SW480 (cell line): ENCODE data around the gene MACO1.
"Not testable (repeated sequence)": the region's sequence is repeated elsewhere in the genome, so short reads cannot be mapped to it uniquely, and the experiment has no call there.

Source experiments
- DNase-seq: peaks from one replicate; pipeline ENCODE4 v3.0.0-alpha.2; 2016; ENCODE audit warnings: low spot score

MACO1 gene

GRCh38 chr1:25458541-25459298 lies 28.0 kb downstream of the MACO1 start:
- DNase-seq, result no peak

DNA sequence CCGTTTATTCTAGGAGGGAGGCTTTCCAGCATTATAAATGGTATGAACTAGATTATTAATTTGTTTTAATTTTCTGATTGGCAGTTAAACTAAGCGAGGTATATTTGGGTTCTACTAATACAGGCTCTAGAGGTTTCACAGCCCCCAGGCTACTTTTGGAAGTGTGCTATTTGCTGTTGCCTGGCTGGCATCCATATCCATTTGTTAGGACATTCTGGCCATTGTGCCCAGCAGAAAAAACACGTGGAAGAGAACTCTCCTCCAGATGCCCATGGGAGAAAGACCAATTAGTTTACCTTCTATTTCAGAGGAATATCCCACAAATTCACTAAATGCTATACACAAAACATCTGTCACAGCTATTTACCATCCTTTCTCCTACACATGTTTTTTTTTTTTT lies 29.3 kb downstream of the MACO1 start:
- DNase-seq, result no peak

DNA sequence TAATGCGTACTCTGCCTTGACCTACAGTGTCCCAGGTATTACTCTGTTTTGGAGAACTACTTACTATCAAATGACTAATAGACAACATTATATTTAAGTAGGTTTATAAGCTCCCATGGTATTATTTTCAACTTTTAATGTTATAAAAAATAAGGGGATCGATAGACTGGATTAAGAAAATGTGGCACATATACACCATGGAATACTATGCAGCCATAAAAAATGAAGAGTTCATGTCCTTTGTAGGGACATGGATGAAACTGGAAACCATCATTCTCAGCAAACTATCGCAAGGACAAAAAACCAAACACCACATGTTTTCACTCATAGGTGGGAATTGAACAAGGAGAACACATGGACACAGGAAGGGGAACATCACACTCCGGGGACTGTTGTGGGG lies 30.1 kb downstream of the MACO1 start:
- DNase-seq, result not testable (repeated sequence)

- DNase-seq, result no peak
Observed at GRCh38 chr1:25461849-25462248, 31.2 kb downstream of the MACO1 start.

DNA sequence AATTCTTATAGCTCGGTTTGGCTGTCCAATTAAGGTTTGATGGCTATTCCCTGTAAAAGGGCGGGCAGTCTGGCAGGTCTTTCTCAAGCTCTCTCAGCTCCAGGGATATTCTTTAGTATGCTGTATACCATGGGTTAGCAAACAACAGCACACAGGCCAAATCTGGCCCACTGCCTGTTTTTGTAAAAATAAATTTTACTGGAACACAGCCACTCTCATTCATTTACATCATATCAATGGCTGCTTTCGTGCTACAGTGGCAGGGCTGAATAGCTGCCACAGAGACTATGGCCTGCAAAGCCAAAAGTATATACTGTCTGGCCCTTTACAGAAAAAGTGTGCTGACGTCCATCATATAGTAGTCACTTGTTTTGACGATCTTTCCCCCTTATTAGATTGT lies 32.0 kb downstream of the MACO1 start:
- DNase-seq, result no peak

GRCh38 chr1:25467193-25467592 lies 36.5 kb downstream of the MACO1 start:
- no peak for DNase-seq

GRCh38 chr1:25467616-25468015 lies 36.9 kb downstream of the MACO1 start:
- DNase-seq, result no peak

- DNase-seq, result no peak
Observed at GRCh38 chr1:25468033-25468432, 37.3 kb downstream of the MACO1 start.

DNA sequence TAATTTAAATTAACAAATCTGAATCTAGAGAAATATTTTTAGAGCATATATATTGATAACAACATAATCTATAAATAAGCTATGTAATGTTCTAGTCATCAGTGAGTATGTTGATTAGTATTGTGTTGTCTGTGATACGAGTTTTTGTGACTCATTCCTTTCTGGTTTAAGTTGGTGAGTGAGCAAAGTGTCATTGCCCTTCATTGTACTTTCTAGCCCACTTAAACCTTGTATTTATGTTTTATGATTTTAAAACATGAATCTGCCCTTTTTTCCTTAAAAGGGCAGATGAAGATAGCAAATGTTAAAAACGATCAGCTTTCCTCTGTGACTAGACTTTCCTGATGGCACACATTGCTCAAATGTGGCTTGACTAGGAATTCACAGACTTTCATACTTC lies 38.5 kb downstream of the MACO1 start:
- DNase-seq, result no peak

- no peak for DNase-seq
Observed at GRCh38 chr1:25472471-25472870, 41.8 kb downstream of the MACO1 start.

- no peak for DNase-seq
Observed at GRCh38 chr1:25473653-25474225, 43.0 kb downstream of the MACO1 start.

DNA sequence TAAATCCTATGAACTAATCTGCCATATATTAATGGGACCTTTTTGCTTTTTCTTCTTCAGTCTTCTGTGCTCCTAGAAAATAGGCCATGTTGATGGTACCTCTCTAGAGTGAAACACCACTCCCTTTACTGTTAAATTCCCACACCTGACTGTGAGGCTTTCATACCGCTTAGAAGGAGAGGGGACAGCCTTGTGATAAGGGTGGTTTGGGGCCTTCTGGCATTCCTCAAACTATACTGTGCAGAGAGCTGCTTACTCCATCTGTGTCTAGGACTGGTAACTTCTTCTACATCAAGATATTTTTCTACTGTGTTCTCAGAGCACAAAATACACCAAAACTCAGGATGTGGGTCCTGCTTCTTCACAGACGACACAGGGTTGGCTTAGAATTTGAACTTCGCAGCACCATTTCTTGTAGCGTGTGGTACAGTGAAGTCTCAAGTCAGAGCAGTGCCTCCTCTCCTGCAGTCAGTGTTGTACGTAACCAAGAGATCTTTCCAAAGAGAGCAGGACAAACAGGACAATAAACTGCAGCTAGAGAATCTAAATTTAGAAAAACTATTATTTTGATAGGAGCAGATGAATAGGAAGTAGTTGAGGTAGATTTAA lies 43.8 kb downstream of the MACO1 start:
- DNase-seq, result no peak

DNA sequence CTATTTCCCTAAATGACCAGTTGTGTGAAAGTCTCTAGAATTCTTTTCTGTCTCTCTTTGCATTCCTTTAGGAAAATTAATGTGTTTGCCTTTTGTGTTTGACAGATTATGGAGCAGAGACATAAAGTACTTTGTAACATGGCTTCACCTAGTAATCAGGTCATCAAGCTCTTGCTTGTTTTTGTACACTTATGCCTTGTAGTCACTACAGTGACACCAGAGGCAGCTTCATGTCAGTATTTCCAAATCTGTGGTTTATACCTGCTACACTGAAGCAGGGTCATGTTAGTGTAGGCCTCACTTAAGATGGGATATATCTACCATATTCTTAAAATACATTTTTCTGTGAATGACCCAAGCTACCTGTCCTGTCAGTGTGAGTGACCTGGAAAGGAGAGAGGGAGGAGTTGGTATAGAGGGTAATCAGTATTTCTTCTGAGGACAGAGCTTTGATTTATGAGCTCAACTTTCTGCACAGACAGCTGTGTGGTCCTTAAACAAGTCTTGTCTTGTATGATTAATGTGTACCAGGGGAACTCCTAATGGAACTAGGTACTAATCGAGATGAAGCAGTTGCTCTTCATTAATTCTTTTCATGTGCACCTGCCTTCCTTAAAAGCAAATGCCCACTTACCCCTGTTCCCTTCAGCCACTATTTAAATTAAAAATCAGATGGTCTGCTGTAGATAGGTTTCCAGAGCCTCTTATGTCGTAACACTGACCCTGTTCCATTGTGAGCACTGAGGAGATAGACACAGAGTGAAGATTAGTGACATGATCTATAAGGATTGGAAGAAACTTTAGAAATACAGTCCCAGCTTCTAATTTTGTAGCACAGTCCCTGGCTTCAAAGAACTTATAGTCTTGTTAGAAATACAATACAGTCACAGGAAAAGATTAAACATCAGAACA lies 45.7 kb downstream of the MACO1 start:
- DNase-seq, result no peak

DNA sequence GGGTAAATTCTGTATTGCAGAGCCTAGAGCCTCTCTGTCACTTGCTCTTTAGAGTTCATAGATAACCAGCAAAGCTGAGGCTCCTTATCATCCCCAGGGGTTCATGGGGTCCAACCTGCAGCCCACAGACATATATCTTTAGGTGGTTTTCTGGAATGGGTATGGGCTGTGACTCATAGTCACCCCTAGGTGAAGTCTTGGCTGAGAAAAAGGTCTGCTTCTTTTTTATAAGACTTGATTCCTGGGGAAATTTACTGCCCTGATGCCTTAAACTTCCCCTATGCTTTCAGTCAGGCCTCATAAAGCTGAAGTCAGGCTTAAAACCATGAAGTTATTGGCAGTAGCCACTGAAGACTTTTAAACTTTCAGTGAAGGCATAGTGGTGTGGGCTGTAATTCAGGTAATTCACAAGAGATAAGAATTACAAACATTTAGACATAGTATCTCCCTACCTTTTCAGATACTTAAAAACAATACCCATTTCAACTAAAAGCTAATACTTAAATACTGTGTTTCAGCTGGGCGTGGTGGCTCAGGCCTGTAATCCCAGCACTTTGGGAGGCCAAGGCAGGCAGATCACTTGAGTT lies 46.8 kb downstream of the MACO1 start:
- DNase-seq, result no peak

GRCh38 chr1:25478633-25479032 lies 47.9 kb downstream of the MACO1 start:
- no peak for DNase-seq

- DNase-seq, result no peak
Observed at GRCh38 chr1:25481625-25482024, 50.9 kb downstream of the MACO1 start.

DNA sequence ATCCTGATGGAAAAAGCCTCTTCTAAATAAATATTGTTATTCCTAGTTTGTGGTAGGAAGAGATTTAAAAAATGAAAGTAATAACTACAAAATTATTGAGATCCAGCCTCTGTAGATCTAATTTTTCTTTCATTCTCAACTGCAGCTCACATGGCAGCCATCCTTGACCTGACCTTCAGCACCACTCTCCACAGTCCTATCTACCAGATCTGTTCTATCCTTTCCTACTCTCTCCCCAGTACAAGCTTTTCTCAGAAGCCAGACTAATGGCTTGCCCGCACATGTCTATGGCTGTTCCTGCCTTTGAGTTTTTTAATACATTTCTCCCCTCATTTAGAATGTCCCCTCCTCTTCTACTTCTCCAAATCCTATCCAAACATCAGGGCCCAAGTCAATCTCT lies 51.5 kb downstream of the MACO1 start:
- no peak for DNase-seq

GRCh38 chr1:25484096-25484495 lies 53.4 kb downstream of the MACO1 start:
- DNase-seq, result no peak

DNA sequence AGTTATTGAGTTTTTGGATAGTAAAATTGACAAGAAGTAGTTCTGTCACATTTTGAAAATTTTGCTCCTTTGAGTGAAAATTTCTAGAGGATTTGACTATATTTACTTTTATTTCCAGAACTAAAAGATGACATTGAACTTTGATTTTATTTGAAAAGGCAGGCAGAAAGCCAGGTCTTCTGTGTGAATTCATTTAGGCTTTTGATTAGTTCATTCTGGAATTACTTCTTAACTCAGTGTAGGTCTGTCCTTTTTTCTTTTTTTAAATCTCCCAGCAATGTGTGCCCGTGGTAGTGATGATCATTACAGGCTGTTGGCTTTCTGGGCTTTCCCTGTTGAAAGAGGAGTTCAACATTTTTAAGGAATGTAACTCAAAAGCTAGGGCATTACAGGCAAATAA lies 53.8 kb downstream of the MACO1 start:
- DNase-seq, result no peak

GRCh38 chr1:25485536-25486411 lies 55.1 kb downstream of the MACO1 start:
- DNase-seq, result no peak

DNA sequence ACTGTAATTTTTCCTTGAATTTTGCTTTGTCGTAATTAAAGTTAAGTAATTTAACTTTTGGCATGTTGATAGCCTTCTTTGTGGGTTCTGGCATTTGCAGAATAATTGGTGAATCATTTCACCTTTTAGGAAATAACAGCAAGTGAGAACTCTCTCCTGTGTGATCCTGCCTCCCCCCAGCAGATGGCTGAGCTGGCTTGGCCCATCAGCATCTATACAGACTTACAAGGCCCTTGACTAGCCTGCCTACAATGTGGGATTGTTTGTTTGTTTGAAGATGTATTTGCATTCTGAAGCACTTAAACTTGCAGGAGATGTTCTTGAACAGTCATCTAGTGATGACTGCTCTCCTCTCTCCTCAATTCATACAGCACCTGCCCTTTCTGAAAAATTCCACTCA lies 55.9 kb downstream of the MACO1 start:
- no peak for DNase-seq
